NCI-H774 (cell line): ENCODE results near the gene MTUS2.

Experiments
- DNase-seq: peaks from one replicate; lab custom pipeline; 2025; lab: John Stamatoyannopoulos, UW

The MTUS2 gene

DNA sequence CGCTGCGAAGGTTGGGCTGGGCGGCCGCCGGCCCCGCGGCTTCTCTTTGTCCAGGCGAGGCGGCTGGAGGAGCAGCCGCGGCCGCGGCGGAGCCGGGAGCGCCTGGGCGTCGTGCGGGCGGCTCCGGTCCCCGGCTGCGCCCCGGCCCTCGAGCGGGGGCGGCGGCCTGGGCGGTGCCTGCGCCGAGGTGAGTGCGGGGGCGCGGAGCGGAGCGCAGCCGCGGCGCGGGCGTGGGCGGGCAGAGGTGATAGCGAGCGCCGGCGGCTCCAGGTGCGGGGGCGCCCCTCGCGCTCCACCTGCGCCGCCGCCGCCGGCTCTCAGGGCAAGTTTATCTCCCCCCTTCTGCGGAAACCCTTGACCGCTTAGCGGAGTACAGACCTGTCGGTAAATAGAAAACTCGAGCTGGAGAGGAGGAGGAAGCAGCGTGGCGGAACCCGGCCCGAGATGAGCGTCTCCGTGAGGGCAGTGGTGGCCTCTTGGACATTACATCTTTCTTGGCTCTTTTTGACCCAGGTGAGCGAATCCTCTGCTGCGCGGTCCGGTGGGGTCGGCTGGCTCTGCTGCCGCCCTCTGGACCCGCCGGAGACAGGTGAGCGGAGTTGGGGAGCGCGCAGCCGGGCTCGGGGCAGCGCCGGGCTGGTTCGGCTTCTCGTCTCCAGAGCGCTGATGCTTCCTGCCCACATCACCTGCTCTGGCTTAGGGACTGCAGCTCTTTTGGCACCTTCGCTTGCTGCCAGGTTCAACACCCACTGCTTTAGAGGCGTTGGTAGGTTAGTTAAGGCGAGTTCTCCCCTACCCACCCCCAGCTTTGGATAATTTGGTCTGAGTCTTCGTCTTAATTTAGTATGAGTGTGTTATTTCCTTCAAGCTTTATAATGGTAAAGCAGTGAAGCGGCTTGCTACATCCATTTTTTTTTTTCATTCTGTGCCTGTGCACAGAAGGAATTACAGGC lies at the start of gene MTUS2:
Gene MTUS2, plus strand, starts transcription at position 241 of the 953 bp plus-strand sequence.
- DNase-seq, result no peak

DNA sequence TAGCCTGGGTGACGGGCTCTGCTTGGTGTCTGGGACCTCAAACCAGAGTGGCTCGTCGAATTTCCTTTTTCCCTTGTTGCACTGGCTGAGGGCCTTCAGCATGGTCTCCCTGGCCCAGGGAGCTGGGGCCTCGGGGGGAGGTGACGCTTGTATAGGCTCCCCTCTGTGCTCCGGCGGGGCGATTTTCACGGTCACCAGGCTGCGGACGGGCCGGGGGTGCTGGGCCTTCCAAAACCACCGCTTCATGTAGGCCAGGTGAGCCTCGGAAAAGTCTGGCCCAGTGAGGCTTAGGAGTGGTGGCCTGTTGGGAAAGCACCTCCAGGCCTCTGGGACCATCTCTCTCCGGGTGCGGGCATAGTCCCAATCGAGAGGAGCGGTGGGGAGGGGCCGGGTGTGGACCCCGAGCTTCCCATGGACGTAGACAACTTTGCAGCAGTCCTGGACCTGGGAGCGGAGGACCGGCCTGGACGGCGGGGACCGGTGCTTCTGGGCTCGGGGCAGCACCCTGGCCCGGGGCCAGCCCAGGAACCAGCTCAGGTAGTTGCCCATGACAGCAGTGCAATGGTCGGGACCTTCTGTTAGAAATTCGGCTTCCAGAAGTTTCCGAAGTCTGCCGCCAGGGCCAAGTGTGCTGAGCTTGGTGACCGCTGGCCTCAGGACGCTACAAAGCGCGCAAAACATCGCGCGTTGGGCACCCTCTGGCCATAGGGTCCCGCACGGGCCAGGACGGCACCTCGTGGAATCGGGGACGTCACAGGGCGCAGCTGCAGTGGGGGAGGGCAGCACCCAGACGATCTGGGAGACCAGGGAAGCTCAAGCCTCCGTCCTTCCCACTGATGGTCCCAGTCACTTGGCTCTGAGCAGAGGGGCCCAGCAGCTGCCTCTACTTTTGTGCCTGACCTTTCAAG lies 41.6 kb upstream of the MTUS2 start:
- DNase-seq, result no peak

DNA sequence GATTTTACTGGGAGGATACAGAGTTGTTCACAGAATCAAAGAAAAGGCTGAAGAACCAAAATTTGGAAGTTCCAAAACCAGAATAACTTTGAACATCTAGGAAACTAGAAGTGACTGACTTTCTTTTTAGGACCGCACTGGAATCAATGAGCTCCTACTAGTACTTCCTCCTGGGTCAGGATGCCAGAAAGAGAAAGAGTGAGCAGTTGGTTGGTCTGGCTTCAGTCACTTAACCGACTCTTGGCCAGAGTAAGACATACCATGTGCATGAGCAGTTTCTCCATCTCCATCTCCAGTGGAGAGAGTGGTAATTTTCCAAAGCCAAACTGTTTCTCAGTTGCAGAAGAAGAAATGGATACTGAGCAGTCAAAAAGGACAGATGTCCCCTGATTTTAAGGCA lies 27.1 kb upstream of the MTUS2 start:
- DNase-seq, result no peak

- no peak for DNase-seq
Measured at GRCh38 chr13:28794396-28794795, 25.7 kb upstream of the MTUS2 start.

DNA sequence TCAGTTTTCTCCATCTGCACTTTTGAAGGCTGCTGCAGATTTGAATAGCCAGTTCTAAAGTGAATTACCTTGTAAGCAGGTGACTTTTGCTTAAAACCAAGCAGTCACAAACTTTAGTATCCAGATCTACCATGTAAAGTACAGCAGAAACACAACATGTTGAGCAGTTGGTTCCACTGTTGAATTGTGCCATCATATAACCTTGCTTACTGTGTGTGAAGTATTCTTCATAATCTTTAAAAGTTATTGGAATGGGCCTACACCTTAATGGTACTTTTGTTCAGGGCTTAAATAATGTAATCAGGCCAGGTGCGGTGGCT lies 23.2 kb upstream of the MTUS2 start:
- DNase-seq, result no peak

DNA sequence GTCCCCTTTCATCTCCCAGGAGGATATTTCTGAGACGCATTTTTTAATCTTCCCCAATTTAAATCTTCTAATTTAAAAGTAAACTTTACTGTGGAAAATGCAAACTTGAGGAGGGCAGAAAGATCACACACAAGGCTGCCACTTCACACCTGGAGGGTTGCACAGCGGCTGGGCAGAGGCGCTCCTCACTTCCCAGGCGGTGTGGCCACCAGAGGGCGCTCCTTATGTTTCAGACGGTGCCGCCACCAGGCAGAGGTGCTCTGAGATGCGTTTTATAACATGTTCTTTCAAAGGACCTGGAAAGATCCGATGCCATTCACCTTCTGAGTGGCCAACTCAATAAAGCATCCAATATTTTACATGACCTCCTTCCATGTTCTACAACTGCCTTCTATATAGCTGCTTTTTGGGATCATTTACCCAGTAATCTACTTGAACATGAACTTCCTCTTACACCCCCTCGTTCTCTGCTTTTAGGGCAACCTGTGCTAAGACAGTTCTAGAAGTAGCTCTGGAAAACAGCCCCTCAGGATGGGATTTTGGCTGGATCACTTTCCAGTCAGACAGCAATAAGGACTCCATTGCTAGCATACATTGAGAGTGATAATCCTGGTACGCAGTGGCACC lies 14.8 kb upstream of the MTUS2 start:
- no peak for DNase-seq

DNA sequence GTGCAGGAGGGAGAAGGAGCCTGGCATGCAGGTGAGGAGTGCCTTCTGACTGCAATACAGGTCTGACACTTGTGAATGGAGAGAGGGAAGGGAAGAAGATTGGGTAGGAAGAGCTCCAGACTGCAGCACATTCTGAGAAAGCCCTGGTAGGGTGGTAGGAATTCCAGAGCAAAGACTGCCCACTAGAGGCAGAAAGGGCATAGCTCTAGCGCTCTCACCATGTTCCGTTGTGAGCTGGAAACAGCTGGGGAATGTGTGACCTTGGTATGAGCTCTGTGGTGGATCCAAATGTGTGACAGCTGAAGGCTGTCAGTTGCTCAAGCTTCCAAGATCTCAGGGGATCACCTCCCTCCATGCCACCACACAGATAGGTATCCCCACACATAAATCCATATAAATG lies 2.9 kb upstream of the MTUS2 start:
- no peak for DNase-seq

GRCh38 chr13:28819046-28819730 lies 951 bp upstream of the MTUS2 start:
- DNase-seq, result no peak

GRCh38 chr13:28819735-28820098 lies 422 bp upstream of the MTUS2 start:
- peak; percentile 17 for DNase-seq

DNA sequence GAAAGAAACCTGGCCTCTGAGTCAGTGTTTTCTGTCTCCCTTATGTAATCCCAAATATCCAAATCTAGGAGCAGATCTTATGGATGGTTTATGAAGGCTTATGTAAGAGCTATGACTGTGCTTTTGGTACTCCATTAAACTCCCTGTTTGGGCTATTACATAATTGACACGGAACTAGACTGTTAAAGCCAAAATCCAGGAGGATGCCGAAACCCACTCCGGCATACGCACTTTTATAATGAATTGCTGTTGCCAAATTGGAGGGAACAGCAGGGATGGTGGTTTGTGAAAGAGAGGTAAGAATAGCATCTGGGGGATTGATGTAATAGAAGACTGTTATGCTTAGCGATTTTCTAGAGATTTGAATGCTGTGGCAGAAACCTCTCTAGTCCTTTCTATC lies 2.0 kb downstream of the MTUS2 start:
- DNase-seq, result no peak

DNA sequence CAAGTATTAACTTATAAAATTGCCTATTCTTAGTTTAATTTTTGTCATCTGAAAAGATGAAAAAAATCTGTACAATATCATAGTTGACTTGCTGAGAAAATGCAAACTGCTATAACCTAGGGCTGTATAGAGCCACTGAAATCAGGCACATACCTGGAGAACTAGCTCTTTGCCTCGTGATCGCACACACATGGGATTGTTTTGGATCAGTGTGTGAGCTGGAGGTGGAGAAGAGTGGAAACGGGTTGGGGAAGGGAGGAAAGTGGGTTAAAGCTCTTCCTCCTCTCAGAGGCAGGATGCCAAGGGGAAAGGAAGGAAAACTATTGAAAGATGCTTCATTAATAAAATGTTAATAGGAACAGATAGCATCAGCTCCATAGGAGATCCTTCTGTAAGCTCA lies 2.7 kb downstream of the MTUS2 start:
- DNase-seq, result no peak

GRCh38 chr13:28825379-28825778 lies 5.2 kb downstream of the MTUS2 start:
- no peak for DNase-seq

GRCh38 chr13:28826368-28826767 lies 6.2 kb downstream of the MTUS2 start:
- no peak for DNase-seq

DNA sequence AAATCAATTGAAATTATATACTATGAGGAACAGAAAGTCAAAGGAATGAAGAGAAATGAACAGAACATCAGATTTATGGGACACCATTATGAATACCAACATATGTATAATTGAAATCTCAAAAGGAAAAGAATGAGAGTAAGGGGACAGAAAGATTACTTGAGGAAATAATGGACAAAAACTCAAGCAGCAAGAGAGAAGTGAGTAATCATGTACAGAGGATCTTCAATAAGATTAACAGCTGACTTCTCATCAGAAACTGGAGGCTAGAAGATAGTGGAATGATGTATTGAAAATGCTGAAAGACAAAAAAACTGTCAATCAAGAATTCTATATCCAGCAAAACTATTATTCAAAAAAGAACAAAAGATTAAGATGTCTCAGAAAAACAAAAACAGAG lies 10.4 kb downstream of the MTUS2 start:
- no peak for DNase-seq

DNA sequence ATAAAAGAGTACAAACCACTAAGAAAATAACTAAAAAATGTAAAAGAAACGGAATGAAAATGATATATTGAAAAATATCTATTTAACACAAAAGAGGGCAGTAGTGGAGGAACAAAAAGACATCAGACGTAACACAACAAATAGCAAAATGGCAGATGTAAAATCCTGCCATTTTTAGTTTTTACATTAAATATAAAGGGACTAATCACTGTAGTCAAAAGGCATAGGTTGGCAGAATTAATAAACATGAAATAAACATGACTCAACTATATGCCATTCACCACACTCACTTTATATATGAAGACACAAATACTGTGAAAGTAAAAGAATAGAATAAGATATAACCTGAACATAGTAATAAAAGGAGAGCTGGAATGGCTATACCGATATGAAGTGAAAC lies 11.0 kb downstream of the MTUS2 start:
- no peak for DNase-seq

- DNase-seq, result no peak
Measured at GRCh38 chr13:28837111-28837510, 17.0 kb downstream of the MTUS2 start.

DNA sequence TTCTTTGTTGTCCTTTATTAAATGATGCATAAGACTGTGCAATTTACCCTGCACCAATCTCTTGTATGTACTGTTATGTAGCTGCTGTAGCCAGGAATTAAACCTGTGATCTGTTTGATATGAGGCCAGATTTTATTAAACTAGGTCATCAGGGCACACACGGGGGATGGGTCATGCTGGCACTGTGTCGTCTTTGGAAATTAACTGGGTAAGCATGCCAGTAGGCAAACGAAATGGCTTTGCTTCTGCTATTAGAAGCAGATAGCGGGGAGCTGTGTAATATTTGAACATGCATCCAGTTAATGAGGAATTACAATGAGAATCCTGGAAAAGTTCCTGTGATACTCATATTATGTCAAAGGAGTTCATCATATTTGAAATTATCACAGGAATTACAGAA lies 23.5 kb downstream of the MTUS2 start:
- DNase-seq, result no peak

DNA sequence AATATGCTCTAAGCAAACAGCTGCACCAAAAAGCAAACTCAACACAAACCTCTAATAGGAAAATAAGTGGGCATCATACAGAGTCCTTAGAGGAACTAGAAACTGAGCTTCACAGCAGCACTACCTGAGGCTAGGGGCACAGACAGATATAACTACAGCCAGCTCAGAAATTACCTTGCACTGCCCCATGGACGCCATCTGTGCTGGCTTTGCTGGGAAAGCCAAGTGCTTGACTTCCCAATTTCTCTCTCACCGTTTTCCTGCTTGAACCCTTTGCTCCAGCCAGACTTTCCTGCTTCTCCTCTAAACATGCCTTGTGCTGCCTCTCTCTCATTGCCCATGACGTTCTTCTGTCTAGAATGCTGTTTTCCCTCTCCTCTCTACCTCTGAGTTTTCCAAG lies 29.3 kb downstream of the MTUS2 start:
- no peak for DNase-seq

- DNase-seq, result no peak
Measured at GRCh38 chr13:28850226-28850625, 30.1 kb downstream of the MTUS2 start.

DNA sequence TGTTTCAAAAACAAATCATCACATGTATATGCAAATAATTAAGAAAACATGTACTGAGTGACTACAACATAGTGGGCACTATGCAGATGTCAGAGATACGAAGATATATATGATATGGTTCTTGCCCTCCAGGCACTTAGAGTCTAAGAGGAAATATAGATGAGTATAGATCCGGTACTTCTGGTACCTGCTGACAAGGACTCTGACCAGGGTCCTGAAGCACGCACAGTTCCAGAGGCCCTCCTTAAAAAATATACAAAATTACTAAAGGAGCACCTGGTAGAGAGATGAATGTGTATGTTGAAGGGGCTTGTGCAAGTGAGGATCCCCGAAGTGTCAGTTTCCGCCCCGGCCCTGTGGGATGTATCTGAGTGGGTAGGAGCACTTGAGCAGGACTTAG lies 31.3 kb downstream of the MTUS2 start:
- no peak for DNase-seq

GRCh38 chr13:28854657-28855056 lies 34.5 kb downstream of the MTUS2 start:
- DNase-seq, result no peak

DNA sequence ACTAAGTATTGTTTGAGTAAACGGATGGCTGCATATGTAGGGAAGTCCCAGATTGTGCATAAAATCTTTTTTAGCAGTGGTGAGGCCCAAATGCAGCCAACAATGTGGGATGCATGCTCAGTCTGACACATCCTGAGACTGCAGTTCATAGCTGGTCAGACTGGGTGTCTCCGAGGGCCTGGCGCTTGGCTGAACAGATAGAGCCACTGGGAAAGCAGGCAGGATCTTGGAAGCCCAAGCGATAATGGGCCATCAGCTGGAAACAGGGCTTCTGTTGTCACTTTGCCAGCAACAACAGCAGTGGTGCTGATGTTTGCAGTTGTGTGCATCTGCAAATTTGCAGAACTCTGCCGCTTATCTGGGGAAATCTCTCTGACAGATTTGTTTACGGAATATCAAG lies 36.1 kb downstream of the MTUS2 start:
- no peak for DNase-seq
